CD4-positive, alpha-beta T cell (primary cell): ENCODE results near the gene JAK3. TPM values are rescaled to one million over a fixed set of nuclear protein-coding genes. Genes with fewer than 3 reads are reported as not detected.

Experiments
- ATAC-seq: fragments of 200-7000 bp; cut with Tn5 transposase; one replicate; pipeline ENCODE4 v1.10.0; 2022; ENCODE audit warnings: mild to moderate bottlenecking; ENCODE audit not compliant: poor library complexity
- CTCF ChIA-PET: fragments of 350-600 bp; sonication (Branson Sonifier 250); formaldehyde crosslinking; loops from one replicate; lab custom pipeline; 2021; ENCODE audit warnings: antibody characterized with exemption, inconsistent platforms; lab: Charles Lee
- POLR2A ChIA-PET: fragments of 350-600 bp; sonication (Branson Sonifier 250); formaldehyde crosslinking; loops from one replicate; lab custom pipeline; 2021; ENCODE audit warnings: antibody characterized with exemption, inconsistent platforms; lab: Charles Lee
- DNase-seq, 14 experiments: peaks; one replicate each; pipeline ENCODE4 v3.0.0-alpha.2; 2013 to 2020; ENCODE audit warnings: mixed read lengths in 2 of 14
- H3K27ac ChIP-seq, 2 donors: one replicate each; pipeline versions ENCODE4 v1.5.1 to v1.7.0; 2013; ENCODE audit warnings: low read length in 2 of 2, low read depth in 1 of 2, mild to moderate bottlenecking in 1 of 2
- H3K27me3 ChIP-seq, 2 experiments: 1 replicate in 1 of 2; 2 replicates in 1 of 2; pipeline versions ENCODE4 v1.6.1 to v1.7.0; 2013; ENCODE audit warnings: low read length in 2 of 2, control low read depth in 1 of 2, mild to moderate bottlenecking in 1 of 2, moderate library complexity in 1 of 2; ENCODE audit not compliant: insufficient read depth in 2 of 2, control insufficient read depth in 1 of 2
- H3K36me3 ChIP-seq: one replicate; pipeline ENCODE4 v1.6.1; 2013; ENCODE audit warnings: low read length, control low read depth; ENCODE audit not compliant: insufficient read depth
- H3K4me1 ChIP-seq: one replicate; pipeline ENCODE4 v1.6.1; 2013; ENCODE audit warnings: low read length, control low read depth; ENCODE audit not compliant: insufficient read depth
- H3K4me3 ChIP-seq: one replicate; pipeline ENCODE4 v1.5.1; 2013; ENCODE audit warnings: mild to moderate bottlenecking, low read length, moderate library complexity
- H3K9me3 ChIP-seq, 2 experiments: 1 replicate in 1 of 2; 2 replicates in 1 of 2; pipeline versions ENCODE4 v1.6.1 to v1.7.0; 2013; ENCODE audit warnings: low read length in 2 of 2, mild to moderate bottlenecking in 2 of 2, control low read depth in 1 of 2, moderate library complexity in 1 of 2; ENCODE audit not compliant: control insufficient read depth in 1 of 2, insufficient read depth in 1 of 2
- H3K27ac Mint-ChIP-seq: one replicate; pipeline ENCODE4 v1.8.0; 2020; ENCODE audit warnings: mixed read lengths
- H3K27me3 Mint-ChIP-seq: one replicate; pipeline ENCODE4 v1.8.0; 2021; ENCODE audit warnings: mixed read lengths
- H3K36me3 Mint-ChIP-seq: one replicate; pipeline ENCODE4 v1.8.0; 2021; ENCODE audit warnings: low read depth, mixed read lengths
- H3K4me1 Mint-ChIP-seq: one replicate; pipeline ENCODE4 v1.8.0; 2021; ENCODE audit warnings: low read depth, mixed read lengths
- H3K4me3 Mint-ChIP-seq: one replicate; pipeline ENCODE4 v1.8.0; 2020; ENCODE audit warnings: mild to moderate bottlenecking, mixed read lengths
- H3K9me3 Mint-ChIP-seq: one replicate; pipeline ENCODE4 v1.8.0; 2020; ENCODE audit warnings: mixed read lengths
- intact Hi-C, 2 experiments: fragments of 100-400 bp; cut with DNase I in 1 of 2; cut with micrococcal nuclease in 1 of 2; formaldehyde crosslinking; loops; one replicate each; pipeline versions ENCODE4 v1.15.1 to v1.9.0; 2023 to 2025; cut with DNase I, micrococcal nuclease
- total RNA-seq, 174 experiments: library from RNA in 2 of 174; stranded (reverse) in 2 of 174; gene quantifications; one replicate each; pipeline ENCODE4 v1.2.3 and lab custom pipeline; 2021 to 2026
- TF ChIP-seq, protein P1 (sequence below): fragments of 200-600 bp; IDR thresholded peaks from one replicate; pipeline ENCODE4 v1.8.0; 2022; ENCODE audit warnings: antibody characterized with exemption, mild to moderate bottlenecking

JAK3 gene
- total RNA-seq, 2 experiments from 2014 or later: 120 to 121 TPM

- Histone ChIP-seq H3K4me1 (no peaks in the 10 kb centered on the region), H3K27me3 (no peaks in the 10 kb centered on the region), H3K9me3 (no peaks in the 10 kb centered on the region), H3K27ac (no peak overlapping the region), H3K4me3 (no peak overlapping the region), H3K36me3 (no peaks in the 10 kb centered on the region)
- intact Hi-C loops: loop anchor here in 1 of 2 experiments (10.0 kb wide), 1 partner anchor 351 kb away; no protein-coding TSS in a partner anchor
- ChIA-PET POLR2A (no interaction called here), CTCF (no interaction called here)
- TF ChIP-seq, protein P1, sequence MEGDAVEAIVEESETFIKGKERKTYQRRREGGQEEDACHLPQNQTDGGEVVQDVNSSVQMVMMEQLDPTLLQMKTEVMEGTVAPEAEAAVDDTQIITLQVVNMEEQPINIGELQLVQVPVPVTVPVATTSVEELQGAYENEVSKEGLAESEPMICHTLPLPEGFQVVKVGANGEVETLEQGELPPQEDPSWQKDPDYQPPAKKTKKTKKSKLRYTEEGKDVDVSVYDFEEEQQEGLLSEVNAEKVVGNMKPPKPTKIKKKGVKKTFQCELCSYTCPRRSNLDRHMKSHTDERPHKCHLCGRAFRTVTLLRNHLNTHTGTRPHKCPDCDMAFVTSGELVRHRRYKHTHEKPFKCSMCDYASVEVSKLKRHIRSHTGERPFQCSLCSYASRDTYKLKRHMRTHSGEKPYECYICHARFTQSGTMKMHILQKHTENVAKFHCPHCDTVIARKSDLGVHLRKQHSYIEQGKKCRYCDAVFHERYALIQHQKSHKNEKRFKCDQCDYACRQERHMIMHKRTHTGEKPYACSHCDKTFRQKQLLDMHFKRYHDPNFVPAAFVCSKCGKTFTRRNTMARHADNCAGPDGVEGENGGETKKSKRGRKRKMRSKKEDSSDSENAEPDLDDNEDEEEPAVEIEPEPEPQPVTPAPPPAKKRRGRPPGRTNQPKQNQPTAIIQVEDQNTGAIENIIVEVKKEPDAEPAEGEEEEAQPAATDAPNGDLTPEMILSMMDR: no peak
- Mint-ChIP-seq H3K9me3 (no peaks in the 10 kb centered on the region), H3K27ac (no peak overlapping the region), H3K27me3 (no peaks in the 10 kb centered on the region), H3K4me1 (no peaks in the 10 kb centered on the region), H3K4me3 (no peak overlapping the region), H3K36me3 (no peaks in the 10 kb centered on the region)
- DNase-seq: no peak
- ATAC-seq: no peak
Observed at GRCh38 chr19:17883627-17884410, 36.0 kb upstream of the JAK3 start.

DNA sequence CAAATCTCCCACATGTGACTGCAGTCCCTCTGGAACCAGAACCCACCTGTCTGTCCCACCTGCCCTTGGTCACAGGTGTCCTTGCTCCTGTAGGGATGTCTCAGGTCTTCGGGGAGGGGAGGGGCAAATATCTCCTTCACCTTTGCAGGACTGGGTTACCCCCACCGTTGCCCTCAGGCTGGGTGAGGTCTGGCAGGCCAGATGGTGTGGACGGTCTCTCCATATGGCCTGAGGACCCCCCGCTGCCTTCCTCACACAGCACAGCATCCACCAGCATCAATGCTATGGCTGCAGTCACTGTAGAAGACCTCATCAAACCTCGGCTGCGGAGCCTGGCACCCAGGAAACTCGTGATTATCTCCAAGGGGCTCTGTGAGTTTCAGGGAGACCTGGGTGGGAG, 33.9 kb upstream of the JAK3 start:
- Mint-ChIP-seq H3K4me1 (no peaks in the 10 kb centered on the region), H3K27ac (no peak overlapping the region), H3K4me3 (no peak overlapping the region), H3K36me3 (no peaks in the 10 kb centered on the region), H3K9me3 (no peaks in the 10 kb centered on the region), H3K27me3 (no peaks in the 10 kb centered on the region)
- ChIA-PET POLR2A (no interaction called here), CTCF (no interaction called here)
- no peaks in the 10 kb centered on the region for H3K9me3 ChIP-seq
- DNase-seq: no peak
- no peaks in the 10 kb centered on the region for H3K36me3 ChIP-seq
- no peak overlapping the region for H3K27ac ChIP-seq
- no peak for ATAC-seq
- intact Hi-C loops: loop anchor here in 1 of 2 experiments (10.0 kb wide), 1 partner anchor 353 kb away; no protein-coding TSS in a partner anchor
- no peaks in the 10 kb centered on the region for H3K27me3 ChIP-seq
- TF ChIP-seq, protein P1: no peak
- H3K4me3 ChIP-seq: no peak overlapping the region
- H3K4me1 ChIP-seq: no peaks in the 10 kb centered on the region

DNA sequence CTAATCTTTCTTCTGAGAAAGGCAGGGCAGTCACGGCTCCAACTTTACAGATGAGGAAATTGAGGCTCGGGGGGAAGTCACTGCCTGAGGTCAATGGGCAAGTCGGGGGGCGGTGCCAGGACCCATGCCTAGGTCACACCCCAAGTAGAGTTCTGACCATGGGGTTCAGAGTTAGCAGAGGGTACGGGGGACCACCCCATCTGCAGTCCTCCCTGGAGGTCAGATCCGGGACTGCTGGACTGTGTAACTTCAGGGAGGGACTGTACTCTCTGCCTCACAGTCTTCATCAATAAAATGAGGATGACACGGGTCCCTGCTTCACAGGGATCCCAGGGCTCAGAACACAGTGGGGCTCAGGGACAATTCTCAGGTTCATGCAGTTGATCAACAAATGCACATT, 31.7 kb upstream of the JAK3 start:
- H3K27me3 Mint-ChIP-seq: no peaks in the 10 kb centered on the region
- H3K4me3 ChIP-seq: no peak overlapping the region
- no peaks in the 10 kb centered on the region for H3K4me1 ChIP-seq
- intact Hi-C loops: no loop called here
- H3K9me3 ChIP-seq: no peaks in the 10 kb centered on the region
- no peaks in the 10 kb centered on the region for H3K36me3 Mint-ChIP-seq
- no peaks in the 10 kb centered on the region for H3K36me3 ChIP-seq
- TF ChIP-seq, protein P1: no peak
- H3K9me3 Mint-ChIP-seq: no peaks in the 10 kb centered on the region
- no peak overlapping the region for H3K27ac ChIP-seq
- ChIA-PET POLR2A (no interaction called here), CTCF (no interaction called here)
- DNase-seq (no peak), ATAC-seq (no peak)
- H3K4me1 Mint-ChIP-seq: peaks cover 3% of the 10 kb centered on the region
- H3K27ac Mint-ChIP-seq: no peak overlapping the region
- no peaks in the 10 kb centered on the region for H3K27me3 ChIP-seq
- no peak overlapping the region for H3K4me3 Mint-ChIP-seq
